C4-2B (cell line): ENCODE measurements around the gene TPRKB.

Experiments
- ZFX ChIP-seq: fragments of 450-650 bp; IDR thresholded peaks from 2 replicates; pipeline ENCODE4 v1.6.1; 2017
- TF ChIP-seq, protein P1 (sequence below): fragments of 450-650 bp; conservative IDR thresholded peaks from 2 replicates; pipeline ENCODE4 v1.5.1; 2017; ENCODE audit warnings: mild to moderate bottlenecking

DNA sequence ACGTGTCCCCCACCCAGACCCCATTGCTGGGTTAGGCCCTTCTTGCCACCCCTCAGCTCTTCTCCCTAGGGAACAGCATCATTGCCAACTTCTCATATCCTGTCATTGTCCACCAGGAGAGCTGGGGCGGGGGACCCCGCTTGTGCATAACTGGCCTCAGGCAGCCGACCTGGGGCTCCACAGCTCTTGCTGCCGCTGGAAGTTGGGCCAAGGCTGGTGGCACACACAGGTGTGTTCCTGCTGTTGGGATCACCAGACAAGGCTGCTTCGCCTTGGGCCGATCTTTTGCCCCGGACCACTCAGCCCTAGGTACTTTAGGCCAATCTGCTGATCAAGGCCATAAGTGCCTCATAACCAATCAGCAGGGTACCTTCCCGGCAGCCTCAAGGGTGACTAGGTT is 28.6 kb downstream of the TPRKB start:
- TF ChIP-seq, protein P1, sequence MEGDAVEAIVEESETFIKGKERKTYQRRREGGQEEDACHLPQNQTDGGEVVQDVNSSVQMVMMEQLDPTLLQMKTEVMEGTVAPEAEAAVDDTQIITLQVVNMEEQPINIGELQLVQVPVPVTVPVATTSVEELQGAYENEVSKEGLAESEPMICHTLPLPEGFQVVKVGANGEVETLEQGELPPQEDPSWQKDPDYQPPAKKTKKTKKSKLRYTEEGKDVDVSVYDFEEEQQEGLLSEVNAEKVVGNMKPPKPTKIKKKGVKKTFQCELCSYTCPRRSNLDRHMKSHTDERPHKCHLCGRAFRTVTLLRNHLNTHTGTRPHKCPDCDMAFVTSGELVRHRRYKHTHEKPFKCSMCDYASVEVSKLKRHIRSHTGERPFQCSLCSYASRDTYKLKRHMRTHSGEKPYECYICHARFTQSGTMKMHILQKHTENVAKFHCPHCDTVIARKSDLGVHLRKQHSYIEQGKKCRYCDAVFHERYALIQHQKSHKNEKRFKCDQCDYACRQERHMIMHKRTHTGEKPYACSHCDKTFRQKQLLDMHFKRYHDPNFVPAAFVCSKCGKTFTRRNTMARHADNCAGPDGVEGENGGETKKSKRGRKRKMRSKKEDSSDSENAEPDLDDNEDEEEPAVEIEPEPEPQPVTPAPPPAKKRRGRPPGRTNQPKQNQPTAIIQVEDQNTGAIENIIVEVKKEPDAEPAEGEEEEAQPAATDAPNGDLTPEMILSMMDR: no peak
- no peak for TF ChIP-seq ZFX
